Activated naive CD8-positive, alpha-beta T cell treated with anti-CD3 and anti-CD28 coated beads, Interleukin-2, amount 10 ng/mL, durations not matched to agents 7 days and 5 days (primary cell): ENCODE measurements around the gene ITPKB. TPM values are rescaled to one million over a fixed set of nuclear protein-coding genes. Genes with fewer than 3 reads are reported as not detected.
"Not testable (repeated sequence)": the region's sequence is repeated elsewhere in the genome, so short reads cannot be mapped to it uniquely, and the experiment has no call there.

Experiments used
- ATAC-seq: fragments of 150-1000 bp; cut with Tn5 transposase; one replicate; pipeline ENCODE4 v1.10.0; 2021; ENCODE audit warnings: low read depth, moderate library complexity
- POLR2A ChIA-PET: fragments of 350-600 bp; sonication (Branson Sonifier 250); formaldehyde crosslinking; loops from one replicate; lab custom pipeline; 2021; ENCODE audit warnings: antibody characterized with exemption; lab: Charles Lee
- DNase-seq: peaks from one replicate; pipeline ENCODE4 v3.0.0; 2021
- H3K27ac Mint-ChIP-seq: one replicate; pipeline ENCODE4 v1.8.0; 2022; ENCODE audit warnings: mild to moderate bottlenecking, mixed read lengths
- H3K27me3 Mint-ChIP-seq: one replicate; pipeline ENCODE4 v1.8.0; 2022; ENCODE audit warnings: mild to moderate bottlenecking, moderate library complexity, mixed read lengths
- H3K36me3 Mint-ChIP-seq: one replicate; pipeline ENCODE4 v1.8.0; 2021; ENCODE audit warnings: mild to moderate bottlenecking, mixed read lengths
- H3K4me1 Mint-ChIP-seq: one replicate; pipeline ENCODE4 v1.8.0; 2021; ENCODE audit warnings: mixed read lengths
- H3K4me3 Mint-ChIP-seq: one replicate; pipeline ENCODE4 v1.8.0; 2022; ENCODE audit warnings: mild to moderate bottlenecking, moderate library complexity, mixed read lengths
- H3K9me3 Mint-ChIP-seq: one replicate; pipeline ENCODE4 v1.8.0; 2021; ENCODE audit warnings: mixed read lengths
- total RNA-seq, 2 experiments: library from RNA; stranded (reverse); gene quantifications; one replicate each; pipeline ENCODE4 v1.2.3, GENCODE V29; 2021

ITPKB gene
- total RNA-seq, 2 experiments from 2014 or later = 75.3 to 76.9 TPM

GRCh38 chr1:226733876-226734275 lies 5.2 kb downstream of the ITPKB start:
- Mint-ChIP-seq H3K4me3 (peak overlapping the region; percentile 90), H3K4me1 (peaks cover 53% of the 10 kb centered on the region), H3K27ac (peak overlapping the region; percentile 85), H3K27me3 (no peaks in the 10 kb centered on the region), H3K36me3 (peaks cover 56% of the 10 kb centered on the region), H3K9me3 (no peaks in the 10 kb centered on the region)
- ATAC-seq (no peak), DNase-seq (no peak)
- POLR2A ChIA-PET = interaction anchor here (1.0 to 1.5 kb wide), 4 partner anchors 14 to 80 kb away, joined by 3 to 6 read pairs (median 4); no protein-coding TSS in a partner anchor

GRCh38 chr1:226733304-226733703 lies 5.8 kb downstream of the ITPKB start:
- DNase-seq (no peak), ATAC-seq (no peak)
- H3K36me3 Mint-ChIP-seq = peaks cover 61% of the 10 kb centered on the region
- peak overlapping the region; percentile 85 for H3K27ac Mint-ChIP-seq
- H3K27me3 Mint-ChIP-seq = no peaks in the 10 kb centered on the region
- H3K9me3 Mint-ChIP-seq = no peaks in the 10 kb centered on the region
- peak overlapping the region; percentile 90 for H3K4me3 Mint-ChIP-seq
- POLR2A ChIA-PET = interaction anchor here (1.0 to 1.5 kb wide), 3 partner anchors 14 to 80 kb away, joined by 4 to 6 read pairs (median 4); no protein-coding TSS in a partner anchor
- H3K4me1 Mint-ChIP-seq = peaks cover 59% of the 10 kb centered on the region

GRCh38 chr1:226732856-226733291 lies 6.2 kb downstream of the ITPKB start:
- DNase-seq (no peak), ATAC-seq (no peak)
- Mint-ChIP-seq H3K36me3 (peaks cover 63% of the 10 kb centered on the region), H3K4me1 (peaks cover 63% of the 10 kb centered on the region), H3K27me3 (no peaks in the 10 kb centered on the region), H3K27ac (peak overlapping the region; percentile 85), H3K9me3 (no peaks in the 10 kb centered on the region), H3K4me3 (peak overlapping the region; percentile 90)
- POLR2A ChIA-PET = interaction anchor here (1.0 to 1.5 kb wide), 3 partner anchors 13 to 79 kb away, joined by 4 to 6 read pairs (median 4); no protein-coding TSS in a partner anchor

- POLR2A ChIA-PET = interaction anchor here (0.6 to 4.4 kb wide), 8 partner anchors 9 to 54 kb away, joined by 3 to 15 read pairs (median 6); no protein-coding TSS in a partner anchor
- peak overlapping the region; percentile 90 for H3K4me3 Mint-ChIP-seq
- H3K9me3 Mint-ChIP-seq = no peaks in the 10 kb centered on the region
- H3K4me1 Mint-ChIP-seq = peaks cover 77% of the 10 kb centered on the region
- ATAC-seq = no peak
- H3K36me3 Mint-ChIP-seq = peaks cover 72% of the 10 kb centered on the region
- no peaks in the 10 kb centered on the region for H3K27me3 Mint-ChIP-seq
- no peak for DNase-seq
- H3K27ac Mint-ChIP-seq = peak overlapping the region; percentile 88
Measured at GRCh38 chr1:226731257-226731893, 7.7 kb downstream of the ITPKB start.

GRCh38 chr1:226730836-226731235 lies 8.2 kb downstream of the ITPKB start:
- ATAC-seq = no peak

GRCh38 chr1:226730071-226730470 lies 9.0 kb downstream of the ITPKB start:
- POLR2A ChIA-PET = interaction anchor here (0.9 to 4.4 kb wide), 7 partner anchors 10 to 96 kb away, joined by 3 to 15 read pairs (median 5); no protein-coding TSS in a partner anchor
- ATAC-seq (no peak), DNase-seq (no peak)
- peaks cover 69% of the 10 kb centered on the region for H3K36me3 Mint-ChIP-seq
- H3K27ac Mint-ChIP-seq = peak overlapping the region; percentile 88
- no peaks in the 10 kb centered on the region for H3K27me3 Mint-ChIP-seq
- no peaks in the 10 kb centered on the region for H3K9me3 Mint-ChIP-seq
- peaks cover 82% of the 10 kb centered on the region for H3K4me1 Mint-ChIP-seq
- peak overlapping the region; percentile 90 for H3K4me3 Mint-ChIP-seq

More at GRCh38 chr1:226730836-226731235, 8.2 kb downstream of the ITPKB start:
- DNase-seq = no peak
- Mint-ChIP-seq H3K27ac (peak overlapping the region; percentile 88), H3K36me3 (peaks cover 73% of the 10 kb centered on the region), H3K4me3 (peak overlapping the region; percentile 90), H3K4me1 (peaks cover 80% of the 10 kb centered on the region), H3K27me3 (no peaks in the 10 kb centered on the region), H3K9me3 (no peaks in the 10 kb centered on the region)
- POLR2A ChIA-PET = interaction anchor here (0.6 to 4.4 kb wide), 8 partner anchors 11 to 97 kb away, joined by 3 to 15 read pairs (median 4); no protein-coding TSS in a partner anchor

GRCh38 chr1:226728448-226728847 lies 10.6 kb downstream of the ITPKB start:
- Mint-ChIP-seq H3K36me3 (peaks cover 61% of the 10 kb centered on the region), H3K27ac (peak overlapping the region; percentile 88), H3K4me1 (peaks cover 83% of the 10 kb centered on the region), H3K27me3 (no peaks in the 10 kb centered on the region), H3K4me3 (peak overlapping the region; percentile 90), H3K9me3 (no peaks in the 10 kb centered on the region)
- POLR2A ChIA-PET = interaction anchor here (1.0 to 4.4 kb wide), 4 partner anchors 9 to 96 kb away, joined by 3 to 15 read pairs (median 8); no protein-coding TSS in a partner anchor
- ATAC-seq (peak; percentile 19), DNase-seq (no peak)

- peak overlapping the region; percentile 90 for H3K4me3 Mint-ChIP-seq
- DNase-seq = no peak
- POLR2A ChIA-PET = no interaction called here
- H3K36me3 Mint-ChIP-seq = peaks cover 49% of the 10 kb centered on the region
- H3K27me3 Mint-ChIP-seq = no peaks in the 10 kb centered on the region
- peak overlapping the region; percentile 88 for H3K27ac Mint-ChIP-seq
- no peaks in the 10 kb centered on the region for H3K9me3 Mint-ChIP-seq
- ATAC-seq = no peak
- peaks cover 86% of the 10 kb centered on the region for H3K4me1 Mint-ChIP-seq
Measured at GRCh38 chr1:226725897-226726267, 13.2 kb downstream of the ITPKB start.

GRCh38 chr1:226723657-226724532 lies 15.2 kb downstream of the ITPKB start:
- Mint-ChIP-seq H3K27ac (peak overlapping the region; percentile 88), H3K36me3 (peaks cover 41% of the 10 kb centered on the region), H3K4me3 (peak overlapping the region; percentile 90), H3K4me1 (peaks cover 84% of the 10 kb centered on the region), H3K27me3 (no peaks in the 10 kb centered on the region), H3K9me3 (no peaks in the 10 kb centered on the region)
- peak; percentile 12 for ATAC-seq
- POLR2A ChIA-PET = interaction anchor here (0.8 to 1.8 kb wide), 3 partner anchors 21 to 58 kb away, joined by 3 to 4 read pairs (median 4); no protein-coding TSS in a partner anchor
- DNase-seq = no peak

GRCh38 chr1:226722901-226723656 lies 16.0 kb downstream of the ITPKB start:
- H3K9me3 Mint-ChIP-seq = no peaks in the 10 kb centered on the region
- ATAC-seq = peak; percentile 55
- peak overlapping the region; percentile 88 for H3K27ac Mint-ChIP-seq
- peaks cover 42% of the 10 kb centered on the region for H3K36me3 Mint-ChIP-seq
- H3K4me3 Mint-ChIP-seq = peak overlapping the region; percentile 71
- peaks cover 82% of the 10 kb centered on the region for H3K4me1 Mint-ChIP-seq
- peak; percentile 56 for DNase-seq
- POLR2A ChIA-PET = interaction anchor here (0.7 to 1.8 kb wide), 6 partner anchors 8 to 60 kb away, joined by 3 to 4 read pairs (median 4); no protein-coding TSS in a partner anchor
- H3K27me3 Mint-ChIP-seq = no peaks in the 10 kb centered on the region

GRCh38 chr1:226722240-226722900 lies 16.7 kb downstream of the ITPKB start:
- Mint-ChIP-seq H3K27ac (peak overlapping the region; percentile 88), H3K9me3 (no peaks in the 10 kb centered on the region), H3K4me3 (peak overlapping the region; percentile 71), H3K27me3 (no peaks in the 10 kb centered on the region), H3K4me1 (peaks cover 80% of the 10 kb centered on the region), H3K36me3 (peaks cover 39% of the 10 kb centered on the region)
- peak; percentile 19 for ATAC-seq
- DNase-seq = no peak
- POLR2A ChIA-PET = interaction anchor here (0.7 to 1.8 kb wide), 5 partner anchors 8 to 60 kb away, joined by 3 to 4 read pairs (median 4); no protein-coding TSS in a partner anchor

GRCh38 chr1:226720574-226720973 lies 18.5 kb downstream of the ITPKB start:
- not testable (repeated sequence) for H3K4me3 Mint-ChIP-seq, H3K27me3 Mint-ChIP-seq, ATAC-seq, H3K9me3 Mint-ChIP-seq, H3K27ac Mint-ChIP-seq, DNase-seq
- Mint-ChIP-seq H3K4me1 (peaks cover 73% of the 10 kb centered on the region), H3K36me3 (peaks cover 30% of the 10 kb centered on the region)
- POLR2A ChIA-PET = interaction anchor here (0.7 to 3.3 kb wide), 4 partner anchors 10 to 67 kb away, joined by 3 to 15 read pairs (median 4); no protein-coding TSS in a partner anchor
